Peyer's patch (tissue), 4 donors: ENCODE measurements around the gene TMEM243. TPM values are rescaled to one million over a fixed set of nuclear protein-coding genes. Genes with fewer than 3 reads are reported as not detected.

ENCODE experiments used
- DNase-seq, 3 donors: peaks; one replicate each; pipeline ENCODE4 v3.0.0-alpha.2; 2017 to 2019
- H3K27ac ChIP-seq, 4 donors: fragments of 200-600 bp; sonication (generic); one replicate each; pipeline ENCODE4 v1.5.1; 2016 to 2019
- H3K27me3 ChIP-seq, 2 donors: fragments of 200-600 bp; sonication (generic); one replicate each; pipeline ENCODE4 v1.5.1; 2019
- H3K36me3 ChIP-seq, 3 donors: fragments of 200-600 bp; sonication (generic); one replicate each; pipeline ENCODE4 v1.5.1; 2016 to 2019
- H3K4me1 ChIP-seq, 4 donors: fragments of 200-600 bp; sonication (generic); one replicate each; pipeline ENCODE4 v1.5.1; 2016 to 2019
- H3K4me3 ChIP-seq, 4 donors: fragments of 200-600 bp; sonication (generic); 1 replicate in 3 of 4; 2 replicates in 1 of 4; pipeline ENCODE4 v1.5.1; 2016 to 2019; ENCODE audit warnings: mild to moderate bottlenecking in 1 of 4
- H3K9me3 ChIP-seq, 4 donors: fragments of 200-600 bp; sonication (generic); one replicate each; pipeline ENCODE4 v1.5.1; 2016 to 2019; ENCODE audit warnings: mild to moderate bottlenecking in 1 of 4
- CTCF ChIP-seq, 6 experiments: fragments of 450-650 bp in 4 of 6; fragments of 200-600 bp in 2 of 6; sonication (generic) in 1 of 6; IDR thresholded peaks; one replicate each; pipeline ENCODE4 v1.5.1; 2017 to 2019; ENCODE audit warnings: antibody characterized with exemption in 6 of 6, mild to moderate bottlenecking in 3 of 6, moderate library complexity in 1 of 6
- POLR2A ChIP-seq, 2 donors: fragments of 450-650 bp; IDR thresholded peaks; one replicate each; pipeline ENCODE4 v1.5.1; 2017; ENCODE audit warnings: antibody characterized with exemption in 2 of 2, mild to moderate bottlenecking in 2 of 2, moderate library complexity in 2 of 2
- total RNA-seq, 4 donors: library from RNA; depleted of rRNA; stranded (reverse); fragments of >200 nt; gene quantifications; one replicate each; pipeline ENCODE4 v1.1.0, GENCODE V29; 2016

The TMEM243 gene
- total RNA-seq, 4 donors from 2014 or later, result 29.0 to 88.3 (median 43.6) TPM

GRCh38 chr7:87202705-87203104, 16.8 kb downstream of the TMEM243 start:
- no peak overlapping the region for H3K4me3 ChIP-seq
- peaks cover 0 to 10% (median 0%) of the 10 kb centered on the region in 3 donors for H3K36me3 ChIP-seq
- H3K27me3 ChIP-seq, result no peaks in the 10 kb centered on the region
- H3K9me3 ChIP-seq, result peaks cover 0 to 19% (median 4%) of the 10 kb centered on the region in 4 donors
- no peak for DNase-seq
- peaks cover 0 to 5% (median 2%) of the 10 kb centered on the region in 4 donors for H3K4me1 ChIP-seq
- TF ChIP-seq CTCF (IDR thresholded peaks at IDR 0.05), result no peak
- TF ChIP-seq POLR2A (IDR thresholded peaks at IDR 0.05), result no peak
- no peak overlapping the region for H3K27ac ChIP-seq

GRCh38 chr7:87202208-87202607, 17.3 kb downstream of the TMEM243 start:
- no peak overlapping the region for H3K4me3 ChIP-seq
- H3K27me3 ChIP-seq, result no peaks in the 10 kb centered on the region
- H3K4me1 ChIP-seq, result peaks cover 0 to 5% (median 2%) of the 10 kb centered on the region in 4 donors
- peaks cover 0 to 12% (median 0%) of the 10 kb centered on the region in 3 donors for H3K36me3 ChIP-seq
- H3K27ac ChIP-seq, result no peak overlapping the region
- TF ChIP-seq CTCF (IDR thresholded peaks at IDR 0.05) (no peak), POLR2A (IDR thresholded peaks at IDR 0.05) (no peak)
- H3K9me3 ChIP-seq, result peaks cover 0 to 19% (median 4%) of the 10 kb centered on the region in 4 donors
- no peak for DNase-seq

DNA sequence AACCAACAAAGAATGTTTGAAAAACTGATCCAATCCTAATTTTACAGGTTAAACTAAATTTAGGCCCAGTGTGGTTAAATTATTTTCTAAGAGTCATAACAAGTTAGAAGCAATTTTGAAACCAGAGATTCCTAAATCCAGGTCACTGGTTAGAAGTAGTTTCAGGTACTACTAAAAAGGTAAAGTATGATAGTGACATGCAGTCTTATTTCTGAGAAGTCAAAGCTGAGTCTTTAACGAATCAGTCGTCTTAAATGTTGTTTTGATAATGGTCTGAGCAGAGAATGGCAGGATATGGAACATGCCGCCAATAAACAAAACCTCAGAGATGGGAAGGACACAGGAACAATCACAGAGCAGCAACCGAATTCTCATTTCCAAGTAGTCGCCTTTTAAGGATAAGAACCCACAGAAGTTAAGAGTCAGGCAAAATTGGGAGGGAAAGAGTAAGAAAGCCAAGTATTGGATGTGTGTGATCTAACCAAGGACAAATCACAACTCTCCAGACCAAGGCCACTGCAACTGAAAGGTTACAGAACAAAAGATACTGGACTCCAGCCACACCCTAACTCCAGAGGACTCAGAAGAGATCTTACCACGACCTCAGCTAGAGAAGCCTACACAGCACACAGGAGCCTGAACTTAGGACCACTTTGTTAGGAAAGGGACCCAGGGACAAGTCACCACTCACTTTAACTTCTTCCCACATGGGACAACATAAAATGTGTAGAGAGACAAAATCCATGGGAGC, 19.7 kb downstream of the TMEM243 start:
- DNase-seq, result no peak
- peaks cover 0 to 5% (median 2%) of the 10 kb centered on the region in 4 donors for H3K4me1 ChIP-seq
- H3K4me3 ChIP-seq, result no peak overlapping the region
- peaks cover 0 to 6% (median 2%) of the 10 kb centered on the region in 4 donors for H3K9me3 ChIP-seq
- no peak overlapping the region for H3K27ac ChIP-seq
- H3K27me3 ChIP-seq, result no peaks in the 10 kb centered on the region
- peaks cover 0 to 34% (median 0%) of the 10 kb centered on the region in 3 donors for H3K36me3 ChIP-seq
- TF ChIP-seq CTCF (IDR thresholded peaks at IDR 0.05) (no peak), POLR2A (IDR thresholded peaks at IDR 0.05) (no peak)

GRCh38 chr7:87199241-87199640, 20.3 kb downstream of the TMEM243 start:
- Histone ChIP-seq H3K36me3 (peaks cover 0 to 41% (median 0%) of the 10 kb centered on the region in 3 donors), H3K27ac (no peak overlapping the region), H3K9me3 (no peaks in the 10 kb centered on the region), H3K4me3 (no peak overlapping the region), H3K4me1 (peaks cover 0 to 5% (median 2%) of the 10 kb centered on the region in 4 donors), H3K27me3 (no peaks in the 10 kb centered on the region)
- TF ChIP-seq POLR2A (IDR thresholded peaks at IDR 0.05) (no peak), CTCF (IDR thresholded peaks at IDR 0.05) (no peak)
- no peak for DNase-seq

- DNase-seq, result no peak
- Histone ChIP-seq H3K27ac (no peak overlapping the region), H3K4me1 (no peaks in the 10 kb centered on the region), H3K9me3 (no peaks in the 10 kb centered on the region), H3K27me3 (no peaks in the 10 kb centered on the region), H3K4me3 (no peak overlapping the region), H3K36me3 (peaks cover 0 to 92% (median 0%) of the 10 kb centered on the region in 3 donors)
- TF ChIP-seq CTCF (IDR thresholded peaks at IDR 0.05) (no peak), POLR2A (IDR thresholded peaks at IDR 0.05) (no peak)
These were observed 25.6 kb downstream of the TMEM243 start for GRCh38 chr7:87193912-87194311.
